NOMO-1 treated with dmso at 0.1 percent for 144 hours (cell line): ENCODE data around the gene SDCBP2.

Source experiments
- DNase-seq: peaks from one replicate; lab custom pipeline; 2025; ENCODE audit not compliant: unreplicated experiment; lab: John Stamatoyannopoulos, UW

Gene SDCBP2

DNA sequence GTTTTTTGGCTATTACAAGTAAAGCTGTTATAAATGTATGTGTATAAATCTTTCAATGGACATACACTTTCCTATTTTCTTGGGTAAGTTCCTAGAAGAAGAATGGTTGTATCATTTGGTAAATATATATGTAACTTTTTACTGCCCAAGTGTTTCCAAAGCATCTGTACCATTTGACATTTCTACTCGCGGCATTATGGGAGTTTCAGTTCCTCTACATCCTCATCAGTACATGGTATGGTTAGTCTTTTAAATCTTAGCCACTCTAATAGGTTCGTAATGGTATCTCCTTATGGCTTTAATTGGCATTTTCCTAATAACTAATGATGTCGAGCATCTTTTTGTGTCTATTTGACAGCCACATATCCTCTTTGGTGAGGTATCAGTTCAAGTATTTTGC is 49.9 kb downstream of the SDCBP2 start:
- DNase-seq: no peak

- DNase-seq: no peak
These were observed 51.2 kb downstream of the SDCBP2 start for GRCh38 chr20:1277529-1278322.

DNA sequence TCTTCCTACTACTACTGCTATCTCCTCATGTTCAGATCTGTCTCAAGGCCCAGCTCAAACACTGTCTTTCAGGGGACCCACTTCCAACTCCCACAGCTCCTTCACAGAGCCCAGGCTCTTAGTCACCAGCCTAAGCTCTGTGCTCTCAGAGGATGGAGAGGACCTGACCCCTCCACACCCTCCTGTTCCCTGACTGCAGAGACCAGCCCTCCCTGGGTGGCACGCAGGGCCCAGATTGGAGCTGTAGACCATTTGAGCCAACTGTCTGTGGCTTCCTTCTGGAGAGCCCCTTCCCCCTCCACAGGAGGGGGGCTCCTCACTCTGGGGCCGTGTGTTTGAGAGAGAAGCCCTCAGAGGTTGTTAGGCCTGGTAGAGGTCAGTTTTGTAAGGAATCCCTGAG is 53.0 kb downstream of the SDCBP2 start:
- DNase-seq: no peak

GRCh38 chr20:1274485-1275311 is 54.2 kb downstream of the SDCBP2 start:
- DNase-seq: no peak

GRCh38 chr20:1273366-1273765 is 55.6 kb downstream of the SDCBP2 start:
- DNase-seq: no peak

DNA sequence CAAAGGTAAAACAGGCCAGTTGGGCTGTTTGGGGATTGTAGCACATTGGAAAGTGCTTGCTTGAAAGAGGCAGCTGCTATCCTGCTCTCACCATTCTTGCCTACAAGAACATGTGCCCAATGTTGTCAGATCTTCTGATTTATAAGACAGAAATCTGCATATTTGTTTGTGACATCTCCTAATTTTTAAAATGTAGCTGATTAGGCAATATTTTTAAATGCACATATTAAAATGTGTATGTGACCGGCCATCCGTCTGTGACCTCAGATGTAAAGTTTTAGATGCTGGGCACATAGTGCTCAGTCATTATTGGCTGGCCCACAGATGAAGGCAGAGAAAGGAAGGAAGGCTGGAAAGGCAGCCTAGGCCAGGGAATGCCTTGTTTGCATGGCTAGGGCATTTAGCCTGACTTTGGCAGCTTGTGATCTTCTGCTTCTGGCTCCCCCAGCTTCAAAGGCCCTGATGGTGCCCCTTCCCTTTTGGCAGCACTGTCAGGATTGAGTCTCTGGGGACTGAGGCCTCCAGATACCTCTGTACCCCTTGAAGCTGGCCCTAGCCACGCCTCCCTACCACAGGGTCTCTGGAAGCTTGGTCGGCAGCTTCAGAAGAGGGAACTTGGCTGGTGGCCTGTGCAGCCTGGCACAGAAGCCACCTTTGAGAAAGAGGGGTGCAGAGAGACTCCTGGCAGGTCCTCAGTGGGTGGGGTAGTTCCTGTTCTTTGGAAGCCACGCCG is 56.4 kb downstream of the SDCBP2 start:
- DNase-seq: no peak

GRCh38 chr20:1269850-1270249 is 59.1 kb downstream of the SDCBP2 start:
- DNase-seq: no peak

DNA sequence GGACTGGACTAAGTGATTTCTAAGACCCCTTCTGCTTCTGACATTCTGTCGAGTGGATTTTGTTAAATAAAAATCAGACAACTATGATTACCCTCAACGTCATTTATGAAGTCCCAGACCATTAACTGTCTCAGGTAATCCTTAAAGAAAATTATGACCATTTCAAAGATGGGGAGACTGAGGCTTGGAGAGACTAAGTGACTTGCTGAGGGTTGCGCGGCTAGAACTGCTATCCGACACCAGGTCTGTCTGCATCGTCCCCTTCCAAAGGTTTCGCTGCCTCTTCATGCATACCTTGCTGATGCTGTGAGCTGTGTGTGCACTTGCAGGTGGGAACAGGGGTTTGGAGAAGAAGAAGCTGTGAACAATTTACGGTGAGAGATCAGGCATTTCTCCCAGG is 59.7 kb downstream of the SDCBP2 start:
- no peak for DNase-seq

DNA sequence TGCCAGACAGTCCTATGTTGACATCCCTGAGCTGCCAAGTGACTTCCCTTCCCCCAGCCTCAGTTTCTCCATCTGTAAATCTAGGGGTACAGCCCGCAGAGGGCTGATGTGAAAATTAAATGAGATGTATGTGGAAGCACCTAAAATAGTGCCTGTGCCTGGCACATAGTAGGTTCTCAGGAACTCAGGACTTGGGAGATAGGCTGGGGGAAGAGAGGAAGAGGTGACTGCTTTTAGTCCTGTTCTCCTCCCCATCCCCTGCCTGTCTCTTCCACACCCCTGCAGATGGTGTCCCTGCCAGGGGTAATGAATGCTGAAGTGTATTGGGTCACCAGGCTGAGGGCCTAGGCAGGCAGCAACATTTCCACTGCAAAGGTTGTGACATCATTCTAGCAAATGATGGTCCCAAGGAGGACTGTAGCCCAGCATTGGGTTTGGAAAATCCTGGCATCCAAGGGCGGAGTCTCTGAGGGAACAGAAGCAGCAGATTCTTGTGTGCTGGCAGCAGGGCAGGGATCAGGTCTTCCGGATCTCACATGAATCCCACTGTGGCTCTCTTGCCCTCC is 61.0 kb downstream of the SDCBP2 start:
- no peak for DNase-seq

DNA sequence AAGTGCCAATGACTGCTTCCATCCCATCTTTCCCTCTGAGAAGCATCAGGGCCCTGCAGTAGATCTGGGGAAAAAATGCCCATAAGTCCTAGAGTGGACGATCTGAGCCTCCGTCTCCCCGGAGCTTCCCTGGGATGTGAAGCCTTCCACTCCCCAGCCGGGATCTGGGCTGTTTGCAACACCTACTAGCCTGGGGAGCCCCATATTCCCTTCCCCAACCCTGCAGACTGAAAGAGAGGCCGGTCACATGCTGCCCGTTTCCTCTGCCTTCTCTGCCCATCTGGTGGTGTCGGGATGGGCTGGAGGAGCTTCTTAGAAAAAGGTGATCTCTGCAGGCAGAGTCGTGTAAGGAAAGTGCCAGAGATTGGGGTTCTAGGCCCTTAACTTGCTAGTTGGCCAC is 61.8 kb downstream of the SDCBP2 start:
- no peak for DNase-seq

GRCh38 chr20:1266167-1266973 is 62.6 kb downstream of the SDCBP2 start, which contains the start of gene SNPH:
Gene SNPH, plus strand, starts transcription at chr20:1266294. Its CDS starts 29,946 bp downstream, at chr20:1296240.
- no peak for DNase-seq

DNA sequence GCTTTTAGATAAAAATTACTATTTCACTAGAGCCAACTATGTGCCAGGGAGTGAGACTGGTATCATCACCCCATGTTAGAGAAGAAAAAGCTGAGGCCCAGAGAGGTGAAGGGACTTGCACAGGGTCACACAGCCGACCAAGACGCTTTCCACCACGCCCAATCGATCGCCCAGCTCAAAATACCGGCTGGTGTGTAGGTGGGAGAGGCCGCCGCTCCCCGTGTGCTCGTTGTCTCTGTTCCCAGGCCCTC is 63.1 kb downstream of the SDCBP2 start:
- DNase-seq: no peak

DNA sequence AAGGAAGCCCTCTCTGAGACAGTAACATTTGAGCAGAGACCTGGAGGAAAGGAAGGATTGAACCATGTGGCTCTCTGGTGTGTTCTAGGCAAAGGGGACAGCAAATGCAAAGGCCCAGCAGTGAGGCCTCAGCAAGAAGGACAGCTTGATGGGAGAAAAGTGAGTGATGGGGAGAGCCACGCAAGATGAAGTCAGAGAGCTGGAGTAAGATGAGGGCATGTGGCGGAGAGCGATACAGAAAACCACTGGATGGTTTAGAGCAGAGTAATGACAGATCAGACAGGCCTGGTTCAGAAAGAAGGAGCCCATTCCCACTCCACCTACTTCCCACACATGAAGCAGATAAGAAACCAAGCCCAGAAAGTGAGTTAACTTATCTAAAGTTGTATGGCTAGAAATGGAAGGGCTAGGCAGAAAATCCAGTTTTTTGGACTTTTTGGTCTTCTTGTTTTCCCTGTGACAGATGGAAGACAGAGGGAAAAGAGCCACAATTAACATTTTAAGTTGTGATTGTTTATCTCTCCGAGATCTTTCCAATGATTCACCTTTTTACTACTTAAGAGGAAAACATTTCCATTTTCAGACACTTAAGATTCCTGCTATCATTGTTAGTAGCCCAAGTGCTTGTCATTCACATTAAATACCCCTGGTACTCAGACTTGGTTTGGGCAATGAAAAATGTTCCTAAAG is 63.6 kb downstream of the SDCBP2 start:
- DNase-seq: no peak

GRCh38 chr20:1264727-1265126 is 64.2 kb downstream of the SDCBP2 start:
- no peak for DNase-seq

DNA sequence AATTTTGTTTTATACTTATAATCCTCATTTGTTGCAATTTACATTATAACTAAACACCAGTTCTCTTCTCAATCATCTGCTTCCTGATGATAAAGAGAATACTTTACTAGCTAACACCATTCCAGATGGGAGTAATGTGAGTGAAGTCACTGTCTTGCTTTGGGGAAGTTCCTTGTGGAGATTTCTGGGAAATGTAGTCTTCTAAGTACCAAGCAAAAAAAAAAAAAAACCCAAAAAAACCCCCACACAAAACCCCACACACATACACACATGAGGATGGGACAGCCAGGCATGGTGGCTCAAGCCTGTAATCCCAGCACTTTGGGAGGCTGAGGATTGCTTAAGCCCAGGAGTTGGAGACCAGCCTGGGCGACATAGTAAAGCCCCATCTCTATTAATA is 65.1 kb downstream of the SDCBP2 start:
- no peak for DNase-seq
